HEK293 (cell line): ENCODE results near the gene MYO9B.

Source experiments
- CTCF ChIA-PET: fragments of 350-600 bp; formaldehyde crosslinking; extraction: SDS; loops from one replicate; lab custom pipeline; 2021; ENCODE audit warnings: antibody characterized with exemption; lab: Yijun Ruan, JAX
- POLR2A ChIA-PET: fragments of 300-600 bp; formaldehyde crosslinking; extraction: SDS; loops from one replicate; lab custom pipeline; 2020; ENCODE audit warnings: antibody characterized with exemption, inconsistent platforms; lab: Yijun Ruan, JAX
- H3K27ac ChIP-seq: fragments of 200-500 bp; sonication (Bioruptor generic); 2 replicates; pipeline ENCODE4 v1.5.1; 2014; ENCODE audit warnings: low read depth, low read length, control low read depth, inconsistent platforms; ENCODE audit errors: extremely low read depth
- H3K36me3 ChIP-seq, 2 experiments: fragments of 200-500 bp in 1 of 2; sonication (Bioruptor generic) in 1 of 2; 1 replicate in 1 of 2; 2 replicates in 1 of 2; pipeline ENCODE4 v1.5.1; 2014 to 2017; ENCODE audit warnings: inconsistent platforms in 2 of 2, low read length in 2 of 2; ENCODE audit not compliant: control insufficient read depth in 2 of 2, insufficient read depth in 1 of 2
- H3K4me1 ChIP-seq: fragments of 200-500 bp; sonication (Bioruptor generic); 2 replicates; pipeline ENCODE4 v1.5.1; 2014; ENCODE audit warnings: mild to moderate bottlenecking, low read length, inconsistent platforms; ENCODE audit not compliant: control insufficient read depth, insufficient read depth
- H3K4me3 ChIP-seq: 2 replicates; pipeline ENCODE4 v1.5.1; 2011; ENCODE audit warnings: low read depth, mild to moderate bottlenecking, control low read depth, low read length, moderate library complexity
- H3K9me3 ChIP-seq: fragments of 200-500 bp; sonication (Bioruptor generic); 2 replicates; pipeline ENCODE4 v1.5.1; 2014; ENCODE audit warnings: low read depth, low read length, inconsistent platforms; ENCODE audit not compliant: control insufficient read depth, insufficient read depth
- BCL11A ChIP-seq: fragments of 450-650 bp; formaldehyde crosslinking; IDR thresholded peaks from 2 replicates; pipeline ENCODE4 v1.5.1; 2016; ENCODE audit warnings: low read depth, missing biosample characterization, missing genetic modification characterization
- GFI1B ChIP-seq: fragments of 450-650 bp; formaldehyde crosslinking; IDR thresholded peaks from 2 replicates; pipeline ENCODE4 v1.5.1; 2016; ENCODE audit warnings: missing biosample characterization, missing genetic modification characterization
- GLIS2 ChIP-seq: fragments of 450-650 bp; formaldehyde crosslinking; IDR thresholded peaks from 2 replicates; pipeline ENCODE4 v1.5.1; 2016; ENCODE audit warnings: missing biosample characterization, missing genetic modification characterization
- OVOL3 ChIP-seq: fragments of 450-650 bp; formaldehyde crosslinking; IDR thresholded peaks from 2 replicates; pipeline ENCODE4 v1.5.1; 2016; ENCODE audit warnings: missing biosample characterization, missing genetic modification characterization
- SP2 ChIP-seq: fragments of 450-650 bp; formaldehyde crosslinking; IDR thresholded peaks from 2 replicates; pipeline ENCODE4 v1.5.1; 2016; ENCODE audit warnings: missing biosample characterization, missing genetic modification characterization
- YY1 ChIP-seq: fragments of 450-650 bp; formaldehyde crosslinking; IDR thresholded peaks from 2 replicates; pipeline ENCODE4 v1.5.1; 2018; ENCODE audit warnings: missing biosample characterization, missing genetic modification characterization
- ZBTB8A ChIP-seq: fragments of 450-650 bp; formaldehyde crosslinking; IDR thresholded peaks from 2 replicates; pipeline ENCODE4 v1.5.1; 2016; ENCODE audit warnings: missing biosample characterization, missing genetic modification characterization
- ZFHX2 ChIP-seq: fragments of 450-650 bp; formaldehyde crosslinking; conservative IDR thresholded peaks from 2 replicates; pipeline ENCODE4 v1.5.1; 2016; ENCODE audit warnings: missing biosample characterization, missing genetic modification characterization
- ZNF132 ChIP-seq: fragments of 450-650 bp; formaldehyde crosslinking; IDR thresholded peaks from 2 replicates; pipeline ENCODE4 v1.5.1; 2017; ENCODE audit warnings: missing biosample characterization, missing genetic modification characterization, borderline replicate concordance
- ZNF175 ChIP-seq: fragments of 450-650 bp; formaldehyde crosslinking; IDR thresholded peaks from 2 replicates; pipeline ENCODE4 v1.5.1; 2016; ENCODE audit warnings: missing biosample characterization, missing genetic modification characterization
- ZNF19 ChIP-seq: fragments of 450-650 bp; formaldehyde crosslinking; IDR thresholded peaks from 2 replicates; pipeline ENCODE4; 2016; ENCODE audit warnings: missing biosample characterization, missing genetic modification characterization, low read depth
- ZNF214 ChIP-seq: fragments of 450-650 bp; formaldehyde crosslinking; IDR thresholded peaks from 2 replicates; pipeline ENCODE4 v1.5.1; 2017; ENCODE audit warnings: missing biosample characterization, mild to moderate bottlenecking, missing genetic modification characterization, borderline replicate concordance
- ZNF366 ChIP-seq: fragments of 450-650 bp; formaldehyde crosslinking; conservative IDR thresholded peaks from 2 replicates; pipeline ENCODE4 v1.5.1; 2016; ENCODE audit warnings: missing biosample characterization, missing genetic modification characterization
- ZNF423 ChIP-seq: fragments of 450-650 bp; formaldehyde crosslinking; IDR thresholded peaks from 2 replicates; pipeline ENCODE4 v1.5.1; 2016; ENCODE audit warnings: missing biosample characterization, missing genetic modification characterization
- ZNF558 ChIP-seq: fragments of 450-650 bp; formaldehyde crosslinking; IDR thresholded peaks from 2 replicates; pipeline ENCODE4 v1.5.1; 2016; ENCODE audit warnings: missing biosample characterization, missing genetic modification characterization
- ZNF626 ChIP-seq: fragments of 450-650 bp; sonication (Bioruptor Pico); formaldehyde crosslinking; IDR thresholded peaks from 2 replicates; pipeline ENCODE4 v1.5.1; 2018; ENCODE audit warnings: missing biosample characterization, missing genetic modification characterization, inconsistent platforms
- ZNF701 ChIP-seq: fragments of 450-650 bp; formaldehyde crosslinking; IDR thresholded peaks from 2 replicates; pipeline ENCODE4 v1.5.1; 2016; ENCODE audit warnings: missing biosample characterization, missing genetic modification characterization
- ZSCAN23 ChIP-seq: fragments of 450-650 bp; formaldehyde crosslinking; IDR thresholded peaks from 2 replicates; pipeline ENCODE4 v1.5.1; 2016; ENCODE audit warnings: missing biosample characterization, missing genetic modification characterization
- TF ChIP-seq, protein P1 (sequence below): fragments of 450-650 bp; formaldehyde crosslinking; IDR thresholded peaks from 2 replicates; pipeline ENCODE4 v1.5.1; 2016; ENCODE audit warnings: missing biosample characterization, missing genetic modification characterization
- TF ChIP-seq, protein P2 (sequence below): fragments of 450-650 bp; formaldehyde crosslinking; IDR thresholded peaks from 2 replicates; pipeline ENCODE4 v1.5.1; 2017; ENCODE audit warnings: missing biosample characterization, missing genetic modification characterization
- TF ChIP-seq, protein P3 (sequence below): fragments of 450-650 bp; formaldehyde crosslinking; IDR thresholded peaks from 2 replicates; pipeline ENCODE4 v1.5.1; 2016; ENCODE audit warnings: missing biosample characterization, missing genetic modification characterization
- TF ChIP-seq, protein P4 (sequence below): fragments of 450-650 bp; formaldehyde crosslinking; IDR thresholded peaks from 2 replicates; pipeline ENCODE4 v1.5.1; 2016; ENCODE audit warnings: missing biosample characterization, missing genetic modification characterization
- TF ChIP-seq, protein P5 (sequence below): fragments of 450-650 bp; formaldehyde crosslinking; IDR thresholded peaks from 2 replicates; pipeline ENCODE4 v1.5.1; 2016; ENCODE audit warnings: missing biosample characterization, missing genetic modification characterization

Gene MYO9B

DNA sequence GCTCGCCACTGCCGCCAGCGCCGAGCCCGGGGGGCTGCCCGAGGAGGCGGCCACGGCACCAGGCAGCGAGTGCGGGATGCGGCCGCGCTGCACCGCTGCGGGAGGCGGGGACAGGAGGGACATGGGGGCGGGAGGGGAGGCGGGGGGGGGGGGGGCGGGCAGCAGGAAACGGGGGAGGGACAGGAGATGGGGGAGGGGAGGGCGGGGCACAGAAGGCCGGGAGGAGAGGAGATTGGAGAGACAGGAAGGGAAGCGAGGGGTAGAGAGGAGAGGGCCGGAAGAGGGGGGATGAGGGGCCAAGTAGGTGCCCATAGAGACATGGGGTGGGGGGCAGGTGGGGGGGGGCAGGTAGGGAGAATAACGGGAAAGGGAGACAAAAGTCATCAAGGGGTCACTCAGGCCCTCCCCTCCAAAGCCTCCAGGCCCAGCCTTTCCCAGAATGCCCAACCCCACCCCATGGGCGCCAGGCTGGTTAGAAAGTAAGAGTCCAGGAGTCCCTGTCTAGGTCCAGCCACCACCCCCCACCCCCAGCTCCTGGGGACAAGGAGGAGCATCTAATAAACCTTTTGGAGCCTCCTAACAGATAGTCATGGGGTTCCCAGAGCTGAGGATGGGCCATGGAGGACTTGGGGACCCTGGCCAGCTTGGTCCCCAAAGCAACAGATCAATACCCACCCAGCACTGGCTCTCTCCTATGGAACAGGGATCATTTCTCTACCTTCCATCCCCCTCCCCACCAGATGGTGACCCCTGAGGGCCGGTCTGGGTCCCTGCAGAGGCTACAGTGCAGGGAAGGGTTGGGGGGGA lies 160.6 kb downstream of the MYO9B start:
- H3K4me3 ChIP-seq: peak overlapping the region; percentile 55
- H3K4me1 ChIP-seq: peaks cover 11% of the 10 kb centered on the region
- H3K27ac ChIP-seq: peak overlapping the region; percentile 69
- no peaks in the 10 kb centered on the region for H3K9me3 ChIP-seq
- ChIA-PET POLR2A (interaction anchor here (0.5 to 3.5 kb wide), 6 partner anchors 10 to 144 kb away, joined by 3 to 25 read pairs (median 6); partner anchors contain the start of genes BABAM1, OCEL1 and USE1), CTCF (interaction anchor here (0.5 to 1.6 kb wide), 5 partner anchors 15 to 167 kb away, joined by 3 to 5 read pairs (median 4); no protein-coding TSS in a partner anchor)
- peaks cover 16 to 56% of the 10 kb centered on the region in 2 experiments; a peak in 2 of 3 replicates for H3K36me3 ChIP-seq
- TF ChIP-seq, protein P1, sequence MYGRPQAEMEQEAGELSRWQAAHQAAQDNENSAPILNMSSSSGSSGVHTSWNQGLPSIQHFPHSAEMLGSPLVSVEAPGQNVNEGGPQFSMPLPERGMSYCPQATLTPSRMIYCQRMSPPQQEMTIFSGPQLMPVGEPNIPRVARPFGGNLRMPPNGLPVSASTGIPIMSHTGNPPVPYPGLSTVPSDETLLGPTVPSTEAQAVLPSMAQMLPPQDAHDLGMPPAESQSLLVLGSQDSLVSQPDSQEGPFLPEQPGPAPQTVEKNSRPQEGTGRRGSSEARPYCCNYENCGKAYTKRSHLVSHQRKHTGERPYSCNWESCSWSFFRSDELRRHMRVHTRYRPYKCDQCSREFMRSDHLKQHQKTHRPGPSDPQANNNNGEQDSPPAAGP: no peak
- TF ChIP-seq GLIS2 (tag by site-specific recombination): peak; percentile 24; the same call in 1 of the 2 replicates
- 0 out of 2 replicates have a peak, but pooled peaks have one; percentile 4 for TF ChIP-seq ZFHX2 (tag by site-specific recombination)
- TF ChIP-seq, protein P2, sequence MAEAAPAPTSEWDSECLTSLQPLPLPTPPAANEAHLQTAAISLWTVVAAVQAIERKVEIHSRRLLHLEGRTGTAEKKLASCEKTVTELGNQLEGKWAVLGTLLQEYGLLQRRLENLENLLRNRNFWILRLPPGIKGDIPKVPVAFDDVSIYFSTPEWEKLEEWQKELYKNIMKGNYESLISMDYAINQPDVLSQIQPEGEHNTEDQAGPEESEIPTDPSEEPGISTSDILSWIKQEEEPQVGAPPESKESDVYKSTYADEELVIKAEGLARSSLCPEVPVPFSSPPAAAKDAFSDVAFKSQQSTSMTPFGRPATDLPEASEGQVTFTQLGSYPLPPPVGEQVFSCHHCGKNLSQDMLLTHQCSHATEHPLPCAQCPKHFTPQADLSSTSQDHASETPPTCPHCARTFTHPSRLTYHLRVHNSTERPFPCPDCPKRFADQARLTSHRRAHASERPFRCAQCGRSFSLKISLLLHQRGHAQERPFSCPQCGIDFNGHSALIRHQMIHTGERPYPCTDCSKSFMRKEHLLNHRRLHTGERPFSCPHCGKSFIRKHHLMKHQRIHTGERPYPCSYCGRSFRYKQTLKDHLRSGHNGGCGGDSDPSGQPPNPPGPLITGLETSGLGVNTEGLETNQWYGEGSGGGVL (tag by site-specific recombination): peak; percentile 29; the same call in 1 of the 2 replicates
- peak; percentile 25; the same call in 1 of the 2 replicates for TF ChIP-seq SP2 (tag by site-specific recombination)

DNA sequence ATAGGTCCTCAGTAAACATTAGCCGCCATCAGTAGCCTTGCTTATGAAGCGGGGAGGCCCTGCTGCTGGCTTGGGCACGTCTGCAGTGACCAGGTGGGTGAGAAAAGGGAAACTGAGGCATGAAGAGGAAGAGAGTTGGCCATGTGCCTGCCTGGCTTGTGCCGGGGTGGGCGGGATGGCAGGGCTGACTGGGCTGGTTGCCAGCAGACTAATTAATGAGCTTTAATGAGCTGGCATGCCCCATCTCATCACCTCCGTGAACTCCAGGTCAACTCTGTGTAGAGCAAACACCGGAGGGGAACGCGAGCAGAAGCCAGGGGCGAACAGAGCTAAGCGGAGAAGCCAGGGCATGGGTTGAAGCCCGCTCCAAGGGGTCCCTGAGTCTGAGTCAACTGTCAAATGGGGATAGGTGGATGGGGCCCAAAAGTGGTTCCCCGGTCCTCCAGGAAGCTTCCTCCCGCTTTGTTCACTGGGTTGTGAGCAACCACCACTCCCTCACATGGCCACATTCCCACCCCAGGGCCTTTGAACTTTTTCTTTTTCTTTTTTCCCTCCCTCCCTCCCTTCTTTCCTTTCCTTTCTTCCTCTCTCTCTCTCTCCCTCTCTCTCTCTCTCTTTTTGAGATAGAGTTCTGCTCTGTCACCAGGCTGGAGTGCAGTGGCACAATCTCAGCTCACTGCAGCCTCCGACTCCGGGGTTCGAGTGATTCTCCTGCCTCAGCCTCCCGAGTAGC lies 161.4 kb downstream of the MYO9B start:
- Histone ChIP-seq H3K4me3 (no peak overlapping the region), H3K4me1 (peaks cover 11% of the 10 kb centered on the region), H3K9me3 (no peaks in the 10 kb centered on the region), H3K27ac (no peak overlapping the region), H3K36me3 (peaks cover 11 to 52% of the 10 kb centered on the region in 2 experiments; a peak in 2 of 3 replicates)
- ChIA-PET CTCF (interaction anchor here (0.5 to 1.2 kb wide), 2 partner anchors 139 to 168 kb away, joined by 3 to 4 read pairs; no protein-coding TSS in a partner anchor), POLR2A (interaction anchor here (1.3 to 3.5 kb wide), 3 partner anchors 11 to 30 kb away, joined by 3 to 25 read pairs (median 18); partner anchors contain the start of genes OCEL1 and USE1)
- peak; percentile 91 for TF ChIP-seq ZNF366
- no peak for TF ChIP-seq ZNF175 (tag by site-specific recombination)
- no peak for TF ChIP-seq ZNF214 (tag by site-specific recombination)
- no peak for TF ChIP-seq ZSCAN23 (tag by site-specific recombination)
- TF ChIP-seq, protein P3, sequence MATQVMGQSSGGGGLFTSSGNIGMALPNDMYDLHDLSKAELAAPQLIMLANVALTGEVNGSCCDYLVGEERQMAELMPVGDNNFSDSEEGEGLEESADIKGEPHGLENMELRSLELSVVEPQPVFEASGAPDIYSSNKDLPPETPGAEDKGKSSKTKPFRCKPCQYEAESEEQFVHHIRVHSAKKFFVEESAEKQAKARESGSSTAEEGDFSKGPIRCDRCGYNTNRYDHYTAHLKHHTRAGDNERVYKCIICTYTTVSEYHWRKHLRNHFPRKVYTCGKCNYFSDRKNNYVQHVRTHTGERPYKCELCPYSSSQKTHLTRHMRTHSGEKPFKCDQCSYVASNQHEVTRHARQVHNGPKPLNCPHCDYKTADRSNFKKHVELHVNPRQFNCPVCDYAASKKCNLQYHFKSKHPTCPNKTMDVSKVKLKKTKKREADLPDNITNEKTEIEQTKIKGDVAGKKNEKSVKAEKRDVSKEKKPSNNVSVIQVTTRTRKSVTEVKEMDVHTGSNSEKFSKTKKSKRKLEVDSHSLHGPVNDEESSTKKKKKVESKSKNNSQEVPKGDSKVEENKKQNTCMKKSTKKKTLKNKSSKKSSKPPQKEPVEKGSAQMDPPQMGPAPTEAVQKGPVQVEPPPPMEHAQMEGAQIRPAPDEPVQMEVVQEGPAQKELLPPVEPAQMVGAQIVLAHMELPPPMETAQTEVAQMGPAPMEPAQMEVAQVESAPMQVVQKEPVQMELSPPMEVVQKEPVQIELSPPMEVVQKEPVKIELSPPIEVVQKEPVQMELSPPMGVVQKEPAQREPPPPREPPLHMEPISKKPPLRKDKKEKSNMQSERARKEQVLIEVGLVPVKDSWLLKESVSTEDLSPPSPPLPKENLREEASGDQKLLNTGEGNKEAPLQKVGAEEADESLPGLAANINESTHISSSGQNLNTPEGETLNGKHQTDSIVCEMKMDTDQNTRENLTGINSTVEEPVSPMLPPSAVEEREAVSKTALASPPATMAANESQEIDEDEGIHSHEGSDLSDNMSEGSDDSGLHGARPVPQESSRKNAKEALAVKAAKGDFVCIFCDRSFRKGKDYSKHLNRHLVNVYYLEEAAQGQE (tag by site-specific recombination): no peak
- TF ChIP-seq GFI1B: no peak
- no peak for TF ChIP-seq ZNF701 (tag by site-specific recombination)
- TF ChIP-seq, protein P4, sequence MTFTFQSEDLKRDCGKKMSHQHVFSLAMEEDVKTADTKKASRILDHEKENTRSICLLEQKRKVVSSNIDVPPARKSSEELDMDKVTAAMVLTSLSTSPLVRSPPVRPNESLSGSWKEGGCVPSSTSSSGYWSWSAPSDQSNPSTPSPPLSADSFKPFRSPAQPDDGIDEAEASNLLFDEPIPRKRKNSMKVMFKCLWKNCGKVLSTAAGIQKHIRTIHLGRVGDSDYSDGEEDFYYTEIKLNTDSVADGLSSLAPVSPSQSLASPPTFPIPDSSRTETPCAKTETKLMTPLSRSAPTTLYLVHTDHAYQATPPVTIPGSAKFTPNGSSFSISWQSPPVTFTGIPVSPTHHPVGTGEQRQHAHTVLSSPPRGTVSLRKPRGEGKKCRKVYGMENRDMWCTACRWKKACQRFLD (tag by site-specific recombination): no peak
- no peak for TF ChIP-seq ZNF19 (tag by site-specific recombination)
- TF ChIP-seq ZNF626: no peak
- no peak for TF ChIP-seq YY1 (tag by site-specific recombination)
- TF ChIP-seq ZNF558 (tag by site-specific recombination): no peak
- no peak for TF ChIP-seq ZNF132
- TF ChIP-seq ZBTB8A (tag by site-specific recombination): 0 out of 2 replicates have a peak, but pooled peaks have one; percentile 14
- TF ChIP-seq OVOL3 (tag by site-specific recombination): no peak
- TF ChIP-seq, protein P5, sequence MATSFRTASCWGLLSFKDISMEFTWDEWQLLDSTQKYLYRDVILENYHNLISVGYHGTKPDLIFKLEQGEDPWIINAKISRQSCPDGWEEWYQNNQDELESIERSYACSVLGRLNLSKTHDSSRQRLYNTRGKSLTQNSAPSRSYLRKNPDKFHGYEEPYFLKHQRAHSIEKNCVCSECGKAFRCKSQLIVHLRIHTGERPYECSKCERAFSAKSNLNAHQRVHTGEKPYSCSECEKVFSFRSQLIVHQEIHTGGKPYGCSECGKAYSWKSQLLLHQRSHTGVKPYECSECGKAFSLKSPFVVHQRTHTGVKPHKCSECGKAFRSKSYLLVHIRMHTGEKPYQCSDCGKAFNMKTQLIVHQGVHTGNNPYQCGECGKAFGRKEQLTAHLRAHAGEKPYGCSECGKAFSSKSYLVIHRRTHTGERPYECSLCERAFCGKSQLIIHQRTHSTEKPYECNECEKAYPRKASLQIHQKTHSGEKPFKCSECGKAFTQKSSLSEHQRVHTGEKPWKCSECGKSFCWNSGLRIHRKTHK (tag by site-specific recombination): no peak
- TF ChIP-seq BCL11A (tag by site-specific recombination): 0 out of 2 replicates have a peak, but pooled peaks have one; percentile 18
- TF ChIP-seq ZNF423 (tag by site-specific recombination): no peak
